ENCODE measurements around the gene ATM. TPM values are rescaled to one million over a fixed set of nuclear protein-coding genes. Genes with fewer than 3 reads are reported as not detected.
"Not testable (repeated sequence)": the region's sequence is repeated elsewhere in the genome, so short reads cannot be mapped to it uniquely, and the experiment has no call there.

Gene ATM
- total and polyA plus RNA-seq, 2 experiments from 2014 or later: 27.6 to 59.3 TPM

- Histone ChIP-seq H3K4me1 (ENCODE audit: insufficient read depth) (no peaks in the 10 kb centered on the region), H3K27ac (ENCODE audit: low read depth) (no peak overlapping the region), H3F3A (replicated peaks; ENCODE audit: low read depth) (no peaks in the 10 kb centered on the region), H3K4me3 (no peak overlapping the region), H3K27me3 (ENCODE audit: insufficient read depth) (no peaks in the 10 kb centered on the region), H3K4me2 (no peak overlapping the region), H4K20me1 (replicated peaks; ENCODE audit: insufficient read depth) (no peaks in the 10 kb centered on the region), H2AFZ (no peak overlapping the region), H3K9me2 (ENCODE audit: insufficient read depth) (no peaks in the 10 kb centered on the region), H3K36me3 (ENCODE audit: insufficient read depth) (no peaks in the 10 kb centered on the region), H3K79me2 (replicated peaks; ENCODE audit: insufficient read depth) (no peaks in the 10 kb centered on the region)
- H3K27ac Mint-ChIP-seq: no peak overlapping the region
- H3K36me3 Mint-ChIP-seq (ENCODE audit: low read depth): no peaks in the 10 kb centered on the region
- H3K27me3 Mint-ChIP-seq (ENCODE audit: insufficient read depth, low read depth, poor library complexity): no peaks in the 10 kb centered on the region
- ATAC-seq (no peak), DNase-seq (ENCODE audit: low spot score) (no peak)
- no peaks in the 10 kb centered on the region for H3K9me3 Mint-ChIP-seq
- TF ChIP-seq CREB1 (CRISPR knock-in tag; IDR thresholded peaks at IDR 0.05; ENCODE audit: low read depth) (no peak), ETS1 (IDR thresholded peaks at IDR 0.05) (no peak), ZNF331 (CRISPR knock-in tag; IDR thresholded peaks at IDR 0.05; ENCODE audit: low read depth) (no peak), EZH2 (IDR thresholded peaks at IDR 0.05; ENCODE audit: low read depth, unreplicated experiment) (no peak), REST (IDR thresholded peaks at IDR 0.05; ENCODE audit: unreplicated experiment) (no peak), ZNF462 (CRISPR knock-in tag; IDR thresholded peaks at IDR 0.05) (no peak), STAT1 (IDR thresholded peaks at IDR 0.05; ENCODE audit: unreplicated experiment) (no peak), JUNB (IDR thresholded peaks at IDR 0.05; ENCODE audit: unreplicated experiment) (no peak), ZNF114 (CRISPR knock-in tag; IDR thresholded peaks at IDR 0.05) (no peak)
- H3K4me1 Mint-ChIP-seq: no peaks in the 10 kb centered on the region
- H3K4me3 Mint-ChIP-seq: no peak overlapping the region
Observed at GRCh38 chr11:108394744-108395284, 171.9 kb downstream of the ATM start.

- not testable (repeated sequence) for H3K36me3 Mint-ChIP-seq (ENCODE audit: low read depth); DNase-seq (ENCODE audit: low spot score); H3K4me2 ChIP-seq; H3K27me3 ChIP-seq (ENCODE audit: insufficient read depth); H3K4me3 Mint-ChIP-seq; H3F3A ChIP-seq (replicated peaks; ENCODE audit: low read depth); H3K9me2 ChIP-seq (ENCODE audit: insufficient read depth); H3K27ac ChIP-seq (ENCODE audit: low read depth); H3K27me3 Mint-ChIP-seq (ENCODE audit: insufficient read depth, low read depth, poor library complexity); H3K27ac Mint-ChIP-seq; ATAC-seq; H3K4me1 Mint-ChIP-seq; H3K36me3 ChIP-seq (ENCODE audit: insufficient read depth); H3K9me3 Mint-ChIP-seq; H3K4me1 ChIP-seq (ENCODE audit: insufficient read depth); H3K4me3 ChIP-seq; H2AFZ ChIP-seq; H4K20me1 ChIP-seq (replicated peaks; ENCODE audit: insufficient read depth); H3K79me2 ChIP-seq (replicated peaks; ENCODE audit: insufficient read depth)
Observed at GRCh38 chr11:108396672-108397071, 173.8 kb downstream of the ATM start.
